IMR-90 (cell line): ENCODE results near the gene EDEM1. TPM values are rescaled to one million over a fixed set of nuclear protein-coding genes. Genes with fewer than 3 reads are reported as not detected.

ENCODE experiments used
- ATAC-seq: fragments of 200-7000 bp; cut with Tn5 transposase; 2 replicates; pipeline ENCODE4 v1.9.1; 2020; ENCODE audit warnings: low read depth, mild to moderate bottlenecking, moderate library complexity
- BruUV-seq: library from RNA; stranded (reverse); fragments of 400-500 nt; replicated peaks from 2 replicates; lab custom pipeline; 2021; lab: Mats Ljungman, UMichigan
- CTCF ChIA-PET: fragments of 300-600 bp; formaldehyde crosslinking; extraction: SDS; loops from one replicate; lab custom pipeline; 2021; ENCODE audit warnings: antibody characterized with exemption; lab: Yijun Ruan, JAX
- POLR2A ChIA-PET: fragments of 300-600 bp; sonication (Branson Sonifier 250); formaldehyde crosslinking; loops from one replicate; lab custom pipeline; 2022; ENCODE audit warnings: antibody characterized with exemption; ENCODE audit not compliant: unreplicated experiment; lab: Charles Lee
- DNase-seq: peaks from one replicate; pipeline ENCODE4 v3.0.0; 2013
- H2AFZ ChIP-seq: replicated peaks from 2 replicates; pipeline ENCODE3; 2013; ENCODE audit warnings: low read length, mild to moderate bottlenecking; ENCODE audit not compliant: poor library complexity
- H2AK5ac ChIP-seq: 2 replicates; pipeline ENCODE4 v1.6.1; 2013; ENCODE audit warnings: low read depth, low read length, inconsistent platforms
- H2AK9ac ChIP-seq: replicated peaks from 2 replicates; pipeline ENCODE3; 2013; ENCODE audit warnings: mild to moderate bottlenecking, low read depth, low read length, moderate library complexity; ENCODE audit not compliant: poor library complexity
- H2BK120ac ChIP-seq: 2 replicates; pipeline ENCODE4 v1.6.1; 2013; ENCODE audit warnings: low read depth, low read length, inconsistent platforms
- H2BK15ac ChIP-seq: 3 replicates; pipeline ENCODE4 v1.6.1; 2013; ENCODE audit warnings: low read depth, low read length, inconsistent platforms
- H2BK20ac ChIP-seq: 2 replicates; pipeline ENCODE4 v1.6.1; 2013; ENCODE audit warnings: low read depth, mild to moderate bottlenecking, inconsistent platforms, low read length, moderate library complexity
- H2BK5ac ChIP-seq: 2 replicates; pipeline ENCODE4 v1.6.1; 2013; ENCODE audit warnings: mild to moderate bottlenecking, low read depth, low read length, inconsistent platforms; ENCODE audit not compliant: poor library complexity, severe bottlenecking
- H3K14ac ChIP-seq: replicated peaks from 2 replicates; pipeline ENCODE4 v1.6.1; 2013; ENCODE audit warnings: low read depth, low read length, inconsistent platforms
- H3K18ac ChIP-seq: 2 replicates; pipeline ENCODE4 v1.6.1; 2013; ENCODE audit warnings: low read depth, low read length, control low read depth
- H3K23ac ChIP-seq: 2 replicates; pipeline ENCODE4 v1.6.1; 2013; ENCODE audit warnings: low read depth, low read length, inconsistent platforms
- H3K27ac ChIP-seq: 2 replicates; pipeline ENCODE4 v1.5.1; 2013; ENCODE audit warnings: mild to moderate bottlenecking, control low read depth, low read length; ENCODE audit not compliant: insufficient read depth
- H3K27me3 ChIP-seq: 2 replicates; pipeline ENCODE4 v1.6.1; 2013; ENCODE audit warnings: low read length; ENCODE audit not compliant: control insufficient read depth, insufficient read depth
- H3K36me3 ChIP-seq: 2 replicates; pipeline ENCODE4 v1.6.1; 2013; ENCODE audit warnings: low read length, mixed read lengths; ENCODE audit not compliant: control insufficient read depth, insufficient read depth
- H3K4ac ChIP-seq: 2 replicates; pipeline ENCODE4 v1.6.1; 2013; ENCODE audit warnings: low read depth, low read length, inconsistent platforms
- H3K4me1 ChIP-seq: 2 replicates; pipeline ENCODE4 v1.6.1; 2013; ENCODE audit warnings: low read length, mixed read lengths; ENCODE audit not compliant: control insufficient read depth, insufficient read depth
- H3K4me2 ChIP-seq: 2 replicates; pipeline ENCODE4 v1.6.1; 2013; ENCODE audit warnings: low read depth, mild to moderate bottlenecking, control low read depth, low read length, moderate library complexity
- H3K4me3 ChIP-seq: 2 replicates; pipeline ENCODE4 v1.5.1; 2013; ENCODE audit warnings: low read depth, mild to moderate bottlenecking, control low read depth, low read length, moderate library complexity; ENCODE audit not compliant: insufficient read depth
- H3K56ac ChIP-seq: 2 replicates; pipeline ENCODE4 v1.6.1; 2013; ENCODE audit warnings: low read length, inconsistent platforms; ENCODE audit not compliant: insufficient read depth; ENCODE audit errors: extremely low read depth
- H3K79me1 ChIP-seq, 2 experiments: 2 replicates each; pipeline ENCODE4 v1.6.1; 2013; ENCODE audit warnings: low read length in 2 of 2, inconsistent platforms in 1 of 2, low read depth in 1 of 2
- H3K9ac ChIP-seq: 2 replicates; pipeline ENCODE4 v1.6.1; 2013; ENCODE audit warnings: low read depth, low read length, control low read depth
- H3K9me1 ChIP-seq: 2 replicates; pipeline ENCODE4 v1.6.1; 2013; ENCODE audit warnings: low read length, inconsistent platforms; ENCODE audit not compliant: insufficient read depth
- H3K9me3 ChIP-seq: 2 replicates; pipeline ENCODE4 v1.6.1; 2013; ENCODE audit warnings: low read length; ENCODE audit not compliant: control insufficient read depth, insufficient read depth
- H4K20me1 ChIP-seq: 2 replicates; pipeline ENCODE4 v1.6.1; 2013; ENCODE audit warnings: low read length, inconsistent platforms; ENCODE audit not compliant: insufficient read depth
- H4K5ac ChIP-seq: 2 replicates; pipeline ENCODE4 v1.6.1; 2013; ENCODE audit warnings: mild to moderate bottlenecking, low read depth, low read length, control low read depth
- H4K8ac ChIP-seq, 2 experiments: 2 replicates each; pipeline ENCODE4 v1.6.1; 2013; ENCODE audit warnings: low read depth in 2 of 2, low read length in 2 of 2, control low read depth in 1 of 2, inconsistent platforms in 1 of 2
- H4K91ac ChIP-seq: 2 replicates; pipeline ENCODE4 v1.6.1; 2013; ENCODE audit warnings: low read depth, low read length, inconsistent platforms; ENCODE audit not compliant: insufficient read depth
- SMC3 ChIP-seq: fragments of 150-350 bp; IDR thresholded peaks from 2 replicates; pipeline ENCODE4 v1.6.1; 2016; ENCODE audit warnings: low read depth, mild to moderate bottlenecking, antibody characterized with exemption, low read length, moderate library complexity
- WGBS, 2 experiments: methylation state at CpG; one replicate each; pipeline versions ENCODE4 v1.1.5 to v1.1.7; 2013; ENCODE audit warnings: missing lambda C conversion rate in 2 of 2; ENCODE audit not compliant: insufficient read length in 1 of 2; ENCODE audit errors: extremely low coverage in 2 of 2; 5-methylcytosine and 5-hydroxymethylcytosine counted together
- dilution Hi-C: fragments of 300-500 bp; cut with HindIII; formaldehyde crosslinking; loops from one replicate; pipeline ENCODE4 v1.14.3; 2018; ENCODE audit warnings: low sequenced_read_pairs; ENCODE audit not compliant: unreplicated experiment
- in situ Hi-C: fragments of 300-500 bp; cut with MboI; formaldehyde crosslinking; loops from 3 replicates; pipeline ENCODE4 v1.14.3; 2019; ENCODE audit warnings: low sequenced_read_pairs, inconsistent platforms, mixed read lengths
- intact Hi-C: fragments of 100-400 bp; cut with micrococcal nuclease; formaldehyde crosslinking; loops from 2 replicates; pipeline ENCODE4 v1.10.0; 2022
- polyA plus RNA-seq, 3 experiments: library from polyadenylated mRNA; depleted of rRNA; stranded (reverse); fragments of >200 nt; gene quantifications; 2 replicates each; pipeline ENCODE4 v1.2.3, GENCODE V29; 2012; ENCODE audit warnings: low replicate concordance in 1 of 3
- total RNA-seq: library from RNA; depleted of rRNA; stranded (reverse); fragments of >200 nt; gene quantifications from 2 replicates; pipeline ENCODE4 v1.2.3, GENCODE V29; 2012

Gene EDEM1
- total and polyA plus RNA-seq, 2 of the 4 experiments (the other 2 are of a cell fraction), result 23.5 to 27.0 TPM

DNA sequence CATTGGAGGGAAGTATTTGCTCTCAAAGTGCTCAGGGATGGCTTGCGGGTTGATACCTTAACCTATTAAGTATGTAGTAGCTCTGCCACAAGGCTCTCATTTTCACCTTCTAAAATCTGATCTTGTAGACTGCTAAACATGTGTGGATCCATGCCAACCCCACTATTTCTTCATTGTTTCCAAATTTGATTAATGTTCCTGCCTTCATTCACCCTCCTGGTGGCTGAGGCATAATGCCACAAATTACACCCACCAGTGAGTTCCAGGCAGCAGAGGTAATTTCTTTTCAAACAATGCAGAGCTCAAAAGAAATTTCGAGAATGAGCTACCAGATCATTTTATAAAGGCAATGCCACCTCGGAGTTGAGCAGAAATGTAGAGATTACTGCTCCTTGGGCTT, 71.0 kb downstream of the EDEM1 start:
- Histone ChIP-seq H2AK5ac (no peak overlapping the region), H4K8ac (no peak overlapping the region), H2BK5ac (no peak overlapping the region), H4K20me1 (no peaks in the 10 kb centered on the region), H3K18ac (no peak overlapping the region), H2AK9ac (no peak overlapping the region), H3K9me3 (no peaks in the 10 kb centered on the region), H3K9me1 (no peaks in the 10 kb centered on the region), H3K4ac (no peak overlapping the region), H2BK20ac (no peak overlapping the region), H3K56ac (no peak overlapping the region), H3K4me1 (no peaks in the 10 kb centered on the region), H3K27ac (no peak overlapping the region), H4K91ac (no peak overlapping the region), H3K23ac (no peak overlapping the region), H3K4me3 (no peak overlapping the region), H3K14ac (no peak overlapping the region), H2BK120ac (no peak overlapping the region), H3K79me1 (no peaks in the 10 kb centered on the region), H3K4me2 (no peak overlapping the region), H3K27me3 (peaks cover 2% of the 10 kb centered on the region; the same call in 1 of the 2 replicates), H4K5ac (no peak overlapping the region), H3K9ac (no peak overlapping the region), H2BK15ac (no peak overlapping the region), H3K36me3 (no peaks in the 10 kb centered on the region), H2AFZ (no peak overlapping the region)
- no peak for TF ChIP-seq SMC3
- no TSS peak for BruUV-seq
- CTCF ChIA-PET, result no interaction called here
- POLR2A ChIA-PET, result interaction anchor here (0.5 kb wide), 1 partner anchor 810 kb away, joined by 4 read pairs; no protein-coding TSS in a partner anchor
- no peak for DNase-seq
- in situ Hi-C loops, result no loop called here
- dilution Hi-C loops, result no loop called here
- no peak for ATAC-seq
- WGBS, 2 experiments, result 40% methylated on average over 1 of the region's 3 CpGs; no CpG with 5 or more reads in 1 of the 2 experiments
- intact Hi-C loops, result no loop called here
